Pancreas (tissue), 10 donors: ENCODE measurements around the gene DDX10. TPM values are rescaled to one million over a fixed set of nuclear protein-coding genes. Genes with fewer than 3 reads are reported as not detected.

Experiments
- ATAC-seq, 4 donors: fragments of 200-7000 bp; cut with Tn5 transposase; one replicate each; pipeline versions ENCODE4 v1.8.0 to v1.9.1; 2020; ENCODE audit warnings: mild to moderate bottlenecking in 4 of 4, moderate library complexity in 4 of 4
- DNase-seq, 6 donors: peaks; one replicate each; pipeline ENCODE4 v3.0.0-alpha.2; 2020
- FAIRE-seq: peaks from 2 replicates; lab custom pipeline; 2012; peaks lifted over from hg19 to GRCh38; lab: Jason Lieb, UNC
- H3K27ac ChIP-seq, 4 donors: fragments of 200-600 bp; sonication (generic); 1 replicate in 3 of 4; 2 replicates in 1 of 4; pipeline versions ENCODE4 v1.5.0 to v1.8.0; 2020
- H3K27me3 ChIP-seq, 4 donors: fragments of 200-600 bp; one replicate each; pipeline ENCODE4 v1.8.0; 2021
- H3K36me3 ChIP-seq, 3 donors: fragments of 200-600 bp; sonication (generic) in 1 of 3; one replicate each; pipeline versions ENCODE4 v1.5.0 to v1.8.0; 2020 to 2021
- H3K4me1 ChIP-seq, 3 donors: fragments of 200-600 bp; one replicate each; pipeline ENCODE4 v1.8.0; 2021
- H3K4me3 ChIP-seq, 4 donors: fragments of 200-600 bp; sonication (generic) in 2 of 4; one replicate each; pipeline versions ENCODE4 v1.5.0 to v1.8.0; 2020 to 2021
- H3K9me3 ChIP-seq, 4 donors: fragments of 200-600 bp; one replicate each; pipeline ENCODE4 v1.8.0; 2021
- WGBS, 2 donors: extraction: QIAGEN DNeasy Blood & Tissue Kit; methylation state at CpG; one replicate each; pipeline ENCODE4 v1.1.7; 2013; 5-methylcytosine and 5-hydroxymethylcytosine counted together
- intact Hi-C, 3 donors: fragments of 100-400 bp; cut with DNase I; formaldehyde crosslinking; loops; one replicate each; pipeline versions ENCODE4 v1.11.1 to v1.14.2; 2022
- polyA plus RNA-seq, 2 donors: library from polyadenylated mRNA; stranded (reverse); fragments of 200-250 nt; gene quantifications; one replicate each; pipeline ENCODE4 v1.2.3, GENCODE V29; 2013
- total RNA-seq, 6 donors: library from RNA; stranded (reverse); fragmentation: NEBNext Ultra II Directional in 4 of 6; extraction: Animal tissue kit (Norgen Biotek cat#: 25700) in 4 of 6; gene quantifications; one replicate each; pipeline versions ENCODE4 v1.2.1 to v1.2.4, GENCODE V29; 2021 to 2023
- TF ChIP-seq, protein P1 (sequence below), 4 donors: fragments of 200-600 bp; sonication (generic) in 3 of 4; IDR thresholded peaks; one replicate each; pipeline versions ENCODE4 v1.5.0 to v1.8.0; 2021; ENCODE audit warnings: antibody characterized with exemption in 4 of 4
- donor health status: healthy with polysubstance abuse.
- donor health status: DM: no; HTN: no; CAD: no; lungs with moderate emphysema.
- donor health status: DM: no; HTN: no; CAD: no.
- donor health status: control.
- donor health status: control.
- donor health status: Bipolar disorder and iron deficiency.
- donor health status: DM: yes; HTN: yes; CAD: no.
- donor health status: DM: no; HTN: no; CAD: no.
- donor health status: DM: no; HTN: no; CAD: no.
- donor health status: DM: yes; HTN: yes; CAD: no.

The DDX10 gene
- total and polyA plus RNA-seq, 8 donors = 10.9 to 18.4 (median 16.5) TPM

DNA sequence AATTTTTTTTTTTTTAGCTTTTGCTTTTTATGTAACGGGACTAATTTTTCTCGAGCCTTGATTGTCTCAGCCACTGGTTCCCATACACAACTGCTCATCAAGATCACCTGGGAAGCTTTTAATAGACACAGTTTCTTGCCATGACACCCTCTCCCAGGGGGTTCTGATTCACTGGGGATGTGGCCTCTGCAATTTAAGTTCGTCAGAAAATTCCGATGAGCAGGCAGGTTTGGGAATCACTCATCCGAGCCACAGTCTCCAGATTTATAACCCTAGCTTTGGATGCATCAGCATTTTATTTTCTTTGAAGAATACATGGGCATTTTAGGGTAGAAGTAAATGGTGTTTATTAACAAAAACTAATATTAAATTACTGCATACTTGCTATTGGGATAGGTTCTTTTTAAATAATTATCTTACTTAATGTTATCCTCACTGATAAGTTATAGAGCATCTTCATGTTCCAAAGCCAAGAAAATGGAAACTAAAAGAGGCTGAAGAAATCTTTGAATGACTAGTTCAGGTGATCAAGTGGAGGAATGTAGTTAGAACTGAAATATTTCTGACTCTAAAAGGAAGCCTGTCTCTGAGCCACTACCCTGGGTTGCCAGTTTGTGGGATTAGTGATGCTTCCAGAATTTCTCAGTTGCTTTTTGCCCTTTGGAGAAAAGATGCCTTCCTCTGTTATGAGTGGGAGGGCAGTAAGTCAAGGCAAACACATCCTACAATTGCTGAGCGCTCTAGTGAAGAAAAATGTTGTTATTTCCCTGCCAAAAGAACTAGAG, 319.0 kb downstream of the DDX10 start:
- Histone ChIP-seq H3K4me1 (no peaks in the 10 kb centered on the region), H3K27me3 (no peaks in the 10 kb centered on the region), H3K4me3 (no peak overlapping the region), H3K27ac (no peak overlapping the region), H3K36me3 (no peaks in the 10 kb centered on the region), H3K9me3 (no peaks in the 10 kb centered on the region)
- intact Hi-C loops = no loop called here
- FAIRE-seq (no peak), DNase-seq (no peak), ATAC-seq (no peak)
- TF ChIP-seq, protein P1, sequence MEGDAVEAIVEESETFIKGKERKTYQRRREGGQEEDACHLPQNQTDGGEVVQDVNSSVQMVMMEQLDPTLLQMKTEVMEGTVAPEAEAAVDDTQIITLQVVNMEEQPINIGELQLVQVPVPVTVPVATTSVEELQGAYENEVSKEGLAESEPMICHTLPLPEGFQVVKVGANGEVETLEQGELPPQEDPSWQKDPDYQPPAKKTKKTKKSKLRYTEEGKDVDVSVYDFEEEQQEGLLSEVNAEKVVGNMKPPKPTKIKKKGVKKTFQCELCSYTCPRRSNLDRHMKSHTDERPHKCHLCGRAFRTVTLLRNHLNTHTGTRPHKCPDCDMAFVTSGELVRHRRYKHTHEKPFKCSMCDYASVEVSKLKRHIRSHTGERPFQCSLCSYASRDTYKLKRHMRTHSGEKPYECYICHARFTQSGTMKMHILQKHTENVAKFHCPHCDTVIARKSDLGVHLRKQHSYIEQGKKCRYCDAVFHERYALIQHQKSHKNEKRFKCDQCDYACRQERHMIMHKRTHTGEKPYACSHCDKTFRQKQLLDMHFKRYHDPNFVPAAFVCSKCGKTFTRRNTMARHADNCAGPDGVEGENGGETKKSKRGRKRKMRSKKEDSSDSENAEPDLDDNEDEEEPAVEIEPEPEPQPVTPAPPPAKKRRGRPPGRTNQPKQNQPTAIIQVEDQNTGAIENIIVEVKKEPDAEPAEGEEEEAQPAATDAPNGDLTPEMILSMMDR (IDR thresholded peaks at IDR 0.05) = no peak
- WGBS, 2 donors = 64 to 79% methylated on average over 6 of the region's 6 CpGs

DNA sequence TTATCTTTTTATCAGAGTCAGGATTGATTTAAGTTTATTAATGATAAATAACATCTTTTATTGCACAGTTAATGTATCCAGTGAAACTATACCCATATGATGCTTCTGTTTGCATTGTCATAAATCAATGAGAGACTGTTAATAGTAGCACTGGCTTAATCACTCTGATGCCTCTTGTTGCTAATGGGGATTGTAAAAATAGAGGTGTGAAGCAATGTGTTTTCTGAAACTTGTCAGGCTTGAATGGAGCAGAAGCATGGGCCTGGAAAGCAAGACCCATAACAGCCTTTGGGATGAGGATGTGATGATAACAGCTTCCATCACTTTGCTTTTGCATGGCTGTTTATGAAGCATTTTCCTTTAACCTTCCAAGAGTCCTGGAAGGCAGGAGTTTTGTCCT, 319.7 kb downstream of the DDX10 start:
- no peaks in the 10 kb centered on the region for H3K9me3 ChIP-seq
- H3K4me1 ChIP-seq = no peaks in the 10 kb centered on the region
- no peaks in the 10 kb centered on the region for H3K36me3 ChIP-seq
- H3K27me3 ChIP-seq = no peaks in the 10 kb centered on the region
- no peak overlapping the region for H3K27ac ChIP-seq
- FAIRE-seq = no peak
- TF ChIP-seq, protein P1 (IDR thresholded peaks at IDR 0.05) = no peak
- no peak for ATAC-seq
- H3K4me3 ChIP-seq = no peak overlapping the region
- no peak for DNase-seq
- intact Hi-C loops = no loop called here

DNA sequence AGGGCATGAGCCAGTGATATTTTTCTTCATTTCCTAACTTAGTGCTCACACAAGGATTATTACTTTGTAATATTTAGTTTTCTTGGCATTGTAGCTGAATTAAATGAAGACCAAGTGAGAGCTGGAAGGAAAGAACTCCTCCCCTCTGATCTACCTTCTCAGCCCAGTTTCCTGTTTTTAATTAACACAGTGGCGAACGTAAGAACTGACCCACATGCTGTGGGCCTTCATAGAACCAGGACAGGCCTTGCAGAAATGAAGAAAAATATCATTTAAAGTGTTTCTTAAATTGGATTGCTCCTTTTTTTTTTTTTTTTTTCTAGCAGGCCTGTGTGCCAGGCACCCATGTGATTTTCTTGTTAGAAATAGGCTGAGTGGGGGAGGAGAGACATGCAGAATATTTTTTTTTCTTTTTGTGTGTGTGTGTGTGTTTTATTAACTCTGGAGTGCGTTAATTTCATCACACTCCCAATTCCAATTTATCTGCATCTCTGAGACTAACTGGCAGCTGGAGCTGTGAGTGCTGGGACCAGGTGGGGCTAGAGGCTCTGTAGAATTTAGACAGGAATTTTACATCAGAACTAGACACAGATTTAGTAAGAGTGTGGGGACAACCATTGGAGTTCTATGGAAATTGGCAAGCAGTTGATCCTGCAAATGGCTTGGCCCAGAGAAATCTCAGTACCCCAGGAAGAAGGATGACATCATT, 320.5 kb downstream of the DDX10 start:
- WGBS, 2 donors = 73 to 77% methylated on average over 3 of the region's 3 CpGs
- intact Hi-C loops = no loop called here
- ATAC-seq = no peak
- H3K4me1 ChIP-seq = no peaks in the 10 kb centered on the region
- no peak overlapping the region for H3K4me3 ChIP-seq
- H3K27me3 ChIP-seq = no peaks in the 10 kb centered on the region
- no peaks in the 10 kb centered on the region for H3K9me3 ChIP-seq
- no peak for DNase-seq
- TF ChIP-seq, protein P1 (IDR thresholded peaks at IDR 0.05) = no peak
- FAIRE-seq = no peak
- H3K27ac ChIP-seq = no peak overlapping the region
- H3K36me3 ChIP-seq = no peaks in the 10 kb centered on the region

DNA sequence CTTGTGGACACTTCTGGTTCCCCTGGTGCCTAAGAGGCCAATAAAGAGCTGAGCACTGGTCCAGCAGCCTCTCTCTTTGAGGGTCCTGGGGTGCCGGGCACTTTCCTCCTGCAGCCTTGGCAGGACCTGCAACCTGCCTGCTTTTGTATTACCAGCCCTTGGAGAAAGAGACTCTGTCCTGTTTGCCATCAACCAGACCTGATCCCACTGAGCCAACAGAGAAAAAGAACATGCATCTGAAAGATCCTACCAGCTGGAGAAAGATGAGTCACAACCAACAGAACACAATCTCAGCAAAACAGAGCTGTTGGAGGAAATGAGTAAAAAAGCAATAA, 321.0 kb downstream of the DDX10 start:
- no peak for ATAC-seq
- no peak for DNase-seq
- Histone ChIP-seq H3K9me3 (no peaks in the 10 kb centered on the region), H3K36me3 (no peaks in the 10 kb centered on the region), H3K27me3 (no peaks in the 10 kb centered on the region), H3K4me3 (no peak overlapping the region), H3K27ac (no peak overlapping the region), H3K4me1 (no peaks in the 10 kb centered on the region)
- intact Hi-C loops = no loop called here
- no peak for FAIRE-seq
- 71 to 80% methylated on average over 1 of the region's 1 CpG for WGBS, 2 donors
- TF ChIP-seq, protein P1 (IDR thresholded peaks at IDR 0.05) = no peak

Other genes starting within 250 kb of the DDX10 start
- 1 to 10 TPM in 2 of 6 donors, under 1 TPM in 4; 0.43 to 1.4 (median 0.61) TPM for gene C11orf65, start 197.5 kb upstream of the DDX10 start, total RNA-seq
- under 1 TPM; 0.11 to 0.45 TPM for gene C11orf65, start 197.5 kb upstream of the DDX10 start, polyA plus RNA-seq
- 10 to 100 TPM in 1 of 6 donors, 1 to 10 TPM in 5; 5.9 to 12.1 (median 8.4) TPM for gene POGLUT3, start 166.7 kb upstream of the DDX10 start, total RNA-seq
- gene POGLUT3, start 166.7 kb upstream of the DDX10 start, polyA plus RNA-seq = 1 to 10 TPM; 3.8 to 4.8 TPM
- gene EXPH5, start 71.3 kb upstream of the DDX10 start, total RNA-seq = 1 to 10 TPM; 2.1 to 5.7 (median 4.0) TPM
- gene EXPH5, start 71.3 kb upstream of the DDX10 start, polyA plus RNA-seq = under 1 TPM; 0.70 to 0.87 TPM